ENCODE measurements around the gene CACNB4. TPM values are rescaled to one million over a fixed set of nuclear protein-coding genes. Genes with fewer than 3 reads are reported as not detected.
"Not testable (repeated sequence)": the region's sequence is repeated elsewhere in the genome, so short reads cannot be mapped to it uniquely, and the experiment has no call there.

CACNB4 gene
- total RNA-seq, 1 donor from 2014 or later, result 5.6 TPM

DNA sequence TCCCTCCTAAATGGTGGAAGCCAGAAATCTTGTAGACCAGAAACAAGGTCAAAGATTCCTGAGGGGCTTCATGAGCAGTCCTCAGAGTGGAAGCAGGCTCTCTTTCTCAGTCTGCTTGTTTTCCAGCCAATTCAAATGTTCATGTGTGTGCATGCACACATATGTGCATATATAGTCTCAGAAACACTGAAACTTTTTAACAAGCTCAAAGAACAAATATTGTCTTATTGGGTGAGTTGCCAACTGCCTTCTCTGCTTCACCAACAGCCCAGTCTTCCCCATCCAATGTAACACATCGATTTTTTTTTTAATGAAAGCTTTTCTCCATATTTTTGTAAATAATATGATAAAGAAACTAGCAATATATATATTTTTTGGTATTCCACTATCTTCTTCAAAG is 3.7 kb downstream of the CACNB4 start:
- no peak for DNase-seq (ENCODE audit: extremely low spot score, unreplicated experiment)
- Mint-ChIP-seq H3K4me1 (ENCODE audit: unreplicated experiment) (peaks cover 11% of the 10 kb centered on the region), H3K4me3 (no peak overlapping the region), H3K27me3 (peaks cover 49% of the 10 kb centered on the region), H3K9me3 (no peaks in the 10 kb centered on the region), H3K27ac (no peak overlapping the region), H3K36me3 (no peaks in the 10 kb centered on the region)
- TF ChIP-seq, protein P1, sequence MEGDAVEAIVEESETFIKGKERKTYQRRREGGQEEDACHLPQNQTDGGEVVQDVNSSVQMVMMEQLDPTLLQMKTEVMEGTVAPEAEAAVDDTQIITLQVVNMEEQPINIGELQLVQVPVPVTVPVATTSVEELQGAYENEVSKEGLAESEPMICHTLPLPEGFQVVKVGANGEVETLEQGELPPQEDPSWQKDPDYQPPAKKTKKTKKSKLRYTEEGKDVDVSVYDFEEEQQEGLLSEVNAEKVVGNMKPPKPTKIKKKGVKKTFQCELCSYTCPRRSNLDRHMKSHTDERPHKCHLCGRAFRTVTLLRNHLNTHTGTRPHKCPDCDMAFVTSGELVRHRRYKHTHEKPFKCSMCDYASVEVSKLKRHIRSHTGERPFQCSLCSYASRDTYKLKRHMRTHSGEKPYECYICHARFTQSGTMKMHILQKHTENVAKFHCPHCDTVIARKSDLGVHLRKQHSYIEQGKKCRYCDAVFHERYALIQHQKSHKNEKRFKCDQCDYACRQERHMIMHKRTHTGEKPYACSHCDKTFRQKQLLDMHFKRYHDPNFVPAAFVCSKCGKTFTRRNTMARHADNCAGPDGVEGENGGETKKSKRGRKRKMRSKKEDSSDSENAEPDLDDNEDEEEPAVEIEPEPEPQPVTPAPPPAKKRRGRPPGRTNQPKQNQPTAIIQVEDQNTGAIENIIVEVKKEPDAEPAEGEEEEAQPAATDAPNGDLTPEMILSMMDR (conservative IDR thresholded peaks at IDR 0.05), result no peak

DNA sequence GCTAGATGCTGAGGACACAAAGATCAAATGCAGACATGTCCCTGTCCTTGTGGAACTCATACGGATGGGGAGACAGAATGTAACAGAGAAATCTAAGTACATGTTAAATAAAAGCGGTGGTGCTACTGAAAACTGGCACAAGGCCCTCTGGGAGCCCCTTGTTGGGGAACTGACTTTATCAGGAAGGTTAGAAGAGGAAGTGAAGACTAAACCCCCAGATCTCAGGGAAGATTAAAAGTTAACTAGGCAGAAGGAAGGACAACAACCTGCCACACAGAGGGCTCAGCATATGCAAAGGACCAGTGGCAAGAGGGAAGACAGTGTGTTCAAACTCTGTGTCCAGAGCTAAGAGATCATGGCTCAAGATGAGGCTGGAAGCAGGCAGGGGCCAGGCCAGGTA is 4.8 kb downstream of the CACNB4 start:
- no peaks in the 10 kb centered on the region for H3K9me3 Mint-ChIP-seq
- H3K27ac Mint-ChIP-seq, result no peak overlapping the region
- H3K36me3 Mint-ChIP-seq, result no peaks in the 10 kb centered on the region
- TF ChIP-seq, protein P1 (conservative IDR thresholded peaks at IDR 0.05), result no peak
- H3K27me3 Mint-ChIP-seq, result peaks cover 38% of the 10 kb centered on the region
- H3K4me1 Mint-ChIP-seq (ENCODE audit: unreplicated experiment), result peaks cover 6% of the 10 kb centered on the region
- no peak for DNase-seq (ENCODE audit: extremely low spot score, unreplicated experiment)
- no peak overlapping the region for H3K4me3 Mint-ChIP-seq

DNA sequence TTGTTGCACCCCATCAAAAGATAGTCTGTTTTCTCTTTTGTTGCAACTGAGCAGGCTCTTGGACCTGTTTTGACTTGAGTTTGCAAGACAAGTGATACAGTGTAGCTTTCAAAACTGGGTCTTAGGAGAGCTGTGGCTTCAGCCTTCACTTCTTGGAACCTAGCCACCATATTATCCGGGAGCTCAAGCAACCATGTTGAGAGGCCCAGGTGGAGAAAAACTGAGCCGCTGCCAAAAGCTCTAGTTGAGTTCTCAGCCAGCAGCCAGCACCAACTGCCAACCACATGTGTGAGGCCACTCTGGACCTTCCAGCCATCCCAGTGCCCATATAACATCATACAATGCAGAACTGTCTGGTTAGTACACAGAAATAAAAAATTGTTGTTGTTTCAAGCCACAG is 5.4 kb downstream of the CACNB4 start:
- DNase-seq (ENCODE audit: extremely low spot score, unreplicated experiment), result no peak
- H3K4me1 Mint-ChIP-seq (ENCODE audit: unreplicated experiment), result peaks cover 6% of the 10 kb centered on the region
- H3K4me3 Mint-ChIP-seq, result no peak overlapping the region
- H3K27me3 Mint-ChIP-seq, result peaks cover 38% of the 10 kb centered on the region
- H3K27ac Mint-ChIP-seq, result no peak overlapping the region
- TF ChIP-seq, protein P1 (conservative IDR thresholded peaks at IDR 0.05), result no peak
- H3K9me3 Mint-ChIP-seq, result no peaks in the 10 kb centered on the region
- no peaks in the 10 kb centered on the region for H3K36me3 Mint-ChIP-seq

DNA sequence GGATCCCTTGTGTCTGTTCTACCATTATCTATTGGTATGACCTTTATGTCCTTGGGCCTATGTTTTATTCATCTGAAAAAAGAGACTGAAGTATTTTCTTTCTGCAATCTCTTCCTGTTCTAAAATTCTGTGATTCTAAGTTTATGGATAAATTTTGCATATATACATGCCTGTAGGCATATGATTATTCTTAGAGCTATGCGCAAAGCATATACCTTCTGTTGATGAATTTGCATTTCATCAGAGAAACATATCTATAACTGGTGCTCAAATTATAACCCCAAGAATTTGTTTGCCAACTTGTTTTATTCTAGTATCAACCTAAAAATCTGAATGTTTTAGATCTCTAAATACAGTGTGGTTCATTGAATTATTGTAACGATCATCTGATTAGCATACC is 6.7 kb downstream of the CACNB4 start:
- no peak for DNase-seq (ENCODE audit: extremely low spot score, unreplicated experiment)
- H3K27ac Mint-ChIP-seq, result no peak overlapping the region
- TF ChIP-seq, protein P1 (conservative IDR thresholded peaks at IDR 0.05), result no peak
- no peaks in the 10 kb centered on the region for H3K9me3 Mint-ChIP-seq
- no peak overlapping the region for H3K4me3 Mint-ChIP-seq
- H3K36me3 Mint-ChIP-seq, result no peaks in the 10 kb centered on the region
- peaks cover 28% of the 10 kb centered on the region for H3K27me3 Mint-ChIP-seq
- no peaks in the 10 kb centered on the region for H3K4me1 Mint-ChIP-seq (ENCODE audit: unreplicated experiment)

DNA sequence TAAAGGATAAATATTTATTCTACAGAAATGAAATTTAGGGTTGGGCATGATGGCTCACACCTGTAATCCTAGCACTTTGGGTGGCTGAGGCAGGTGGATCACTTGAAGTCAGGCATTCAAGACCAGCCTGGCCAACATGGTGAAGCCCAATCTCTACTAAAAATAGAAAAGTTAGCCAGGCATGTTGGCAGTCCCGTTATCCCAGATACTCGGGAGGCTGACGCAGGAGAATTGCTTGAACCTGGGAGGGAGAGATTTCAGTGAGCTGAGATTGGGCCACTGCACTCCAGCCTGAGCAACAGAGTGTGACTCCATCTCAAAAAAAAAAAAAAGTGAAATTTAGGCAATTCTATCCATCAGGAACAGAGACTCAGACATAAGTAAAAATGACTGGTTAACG is 8.1 kb downstream of the CACNB4 start:
- not testable (repeated sequence) for H3K4me1 Mint-ChIP-seq (ENCODE audit: unreplicated experiment); H3K9me3 Mint-ChIP-seq; H3K36me3 Mint-ChIP-seq; DNase-seq (ENCODE audit: extremely low spot score, unreplicated experiment); H3K27ac Mint-ChIP-seq; H3K4me3 Mint-ChIP-seq
- H3K27me3 Mint-ChIP-seq, result peaks cover 21% of the 10 kb centered on the region

DNA sequence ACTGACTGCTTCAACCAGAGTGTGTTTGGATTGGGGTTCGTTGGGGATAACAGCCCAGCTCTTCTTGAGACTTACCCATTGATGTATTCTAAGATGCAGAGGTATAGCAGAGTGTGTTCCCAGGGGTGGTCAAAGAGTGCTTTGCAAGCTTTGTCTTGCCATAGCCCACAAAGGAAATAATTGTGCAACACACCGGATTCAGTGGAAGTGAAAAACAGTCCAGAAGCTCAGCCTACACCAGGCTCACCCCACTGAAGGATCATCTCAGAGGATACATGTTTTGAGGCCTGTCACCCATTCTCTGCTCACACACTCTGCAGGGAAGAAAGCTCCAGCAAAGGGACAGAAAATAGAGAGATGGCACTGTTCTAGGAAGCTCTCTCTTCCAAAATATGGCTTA is 9.6 kb downstream of the CACNB4 start:
- TF ChIP-seq, protein P1 (conservative IDR thresholded peaks at IDR 0.05), result no peak
- Mint-ChIP-seq H3K4me3 (no peak overlapping the region), H3K36me3 (no peaks in the 10 kb centered on the region)

More for the DNA sequence above, 9.6 kb downstream of the CACNB4 start:
- Mint-ChIP-seq H3K27ac (no peak overlapping the region), H3K27me3 (peaks cover 11% of the 10 kb centered on the region), H3K4me1 (ENCODE audit: unreplicated experiment) (no peaks in the 10 kb centered on the region), H3K9me3 (no peaks in the 10 kb centered on the region)
- DNase-seq (ENCODE audit: extremely low spot score, unreplicated experiment), result no peak

Data from type B pancreatic cell (in vitro differentiated cells).